ENCODE measurements around the gene LONRF3.

LONRF3 gene

DNA sequence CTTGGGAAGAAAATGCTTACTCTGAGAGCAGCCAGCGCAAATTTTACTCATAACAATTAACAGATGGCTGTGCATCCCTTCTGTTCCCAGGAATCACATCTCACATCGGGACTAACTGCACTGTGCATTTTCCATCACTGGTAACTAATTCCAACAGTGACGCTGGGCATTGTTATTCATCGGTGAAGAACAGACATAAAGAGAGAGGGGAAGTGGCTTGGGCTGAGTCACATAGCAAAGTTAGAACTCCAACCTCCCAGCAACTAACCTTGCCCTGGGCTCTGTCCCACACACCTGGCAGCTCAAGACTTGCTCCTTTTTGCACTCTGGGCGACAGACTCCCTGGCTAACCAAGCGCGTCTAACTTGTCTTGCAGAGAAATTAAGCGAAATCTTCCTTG is 6.4 kb upstream of the LONRF3 start:
- H3K27me3 ChIP-seq (ENCODE audit: control insufficient read depth, insufficient read depth, low read length) = peaks cover 27% of the 10 kb centered on the region
- H3K9me3 ChIP-seq (replicated peaks; ENCODE audit: low read length) = no peaks in the 10 kb centered on the region
- no peaks in the 10 kb centered on the region for H3K36me3 ChIP-seq (ENCODE audit: insufficient read depth, low read length)
- no peaks in the 10 kb centered on the region for H3K4me1 ChIP-seq (ENCODE audit: control insufficient read depth, insufficient read depth, low read length)
- H3K4me3 ChIP-seq (ENCODE audit: low read length) = no peak overlapping the region
- no peak overlapping the region for H3K4me2 ChIP-seq (ENCODE audit: low read length)
- no peak overlapping the region for H3K9ac ChIP-seq (ENCODE audit: low read depth, low read length)

DNA sequence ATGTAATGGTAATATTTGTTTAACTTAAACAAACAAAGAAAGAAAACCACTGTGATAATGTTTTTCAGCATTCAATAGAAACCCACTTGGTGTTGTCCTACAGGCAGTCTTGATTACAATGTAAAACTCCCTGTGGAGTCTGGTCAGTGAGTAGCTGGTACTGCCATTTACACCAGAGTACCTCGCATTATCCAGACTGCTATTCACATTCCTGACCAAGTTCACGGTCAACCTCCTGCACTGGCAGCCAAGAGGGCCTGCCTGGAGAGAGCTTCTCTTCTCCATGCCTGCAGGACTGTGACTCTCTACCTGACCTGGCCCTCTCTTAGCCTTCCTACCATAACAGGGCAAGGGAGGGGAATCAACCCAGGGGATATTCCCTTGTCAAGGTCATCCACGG is 2.9 kb upstream of the LONRF3 start:
- Histone ChIP-seq H3K4me1 (ENCODE audit: control insufficient read depth, insufficient read depth, low read length) (peaks cover 16% of the 10 kb centered on the region), H3K4me2 (ENCODE audit: low read length) (no peak overlapping the region), H3K9me3 (replicated peaks; ENCODE audit: low read length) (no peaks in the 10 kb centered on the region), H3K9ac (ENCODE audit: low read depth, low read length) (no peak overlapping the region), H3K4me3 (ENCODE audit: low read length) (no peak overlapping the region), H3K36me3 (ENCODE audit: insufficient read depth, low read length) (no peaks in the 10 kb centered on the region), H3K27me3 (ENCODE audit: control insufficient read depth, insufficient read depth, low read length) (peaks cover 41% of the 10 kb centered on the region)

DNA sequence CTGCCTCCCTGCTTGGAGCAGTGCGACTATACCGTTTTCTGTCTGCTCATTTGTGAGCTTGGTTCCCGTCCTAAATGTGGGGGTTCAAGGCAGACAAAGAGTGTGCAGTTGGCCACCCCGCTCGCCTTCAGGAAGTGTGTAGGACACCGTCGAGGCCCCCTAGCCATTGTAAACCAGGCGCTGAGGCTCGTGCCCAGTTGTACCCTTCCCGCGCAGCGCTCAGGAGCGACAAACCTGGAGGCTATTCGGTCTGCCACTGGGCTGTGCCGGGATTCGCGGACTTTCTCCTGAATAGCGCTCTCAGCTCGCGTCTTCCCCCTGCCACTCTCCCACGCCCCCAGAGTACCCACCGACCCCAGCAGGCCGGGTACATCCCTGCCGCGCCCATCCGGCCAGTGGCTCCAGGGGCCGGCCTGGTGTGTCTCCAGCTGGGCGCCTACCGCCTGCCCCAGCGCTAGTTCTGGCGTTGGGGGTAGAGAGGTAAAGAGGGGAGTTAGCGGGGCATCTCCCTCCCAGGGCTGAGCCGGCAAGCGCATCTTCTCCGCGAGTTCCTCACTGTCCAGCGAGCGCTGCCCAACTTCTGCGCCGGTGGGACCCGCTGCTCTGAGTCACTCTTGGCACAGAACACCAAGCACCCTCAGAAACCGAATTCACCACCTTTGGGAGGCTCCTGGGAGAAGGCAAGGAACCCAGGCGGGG is 880 bp upstream of the LONRF3 start:
- Histone ChIP-seq H3K9ac (ENCODE audit: low read depth, low read length) (no peak overlapping the region), H3K4me2 (ENCODE audit: low read length) (no peak overlapping the region), H3K4me3 (ENCODE audit: low read length) (no peak overlapping the region), H3K9me3 (replicated peaks; ENCODE audit: low read length) (no peaks in the 10 kb centered on the region), H3K4me1 (ENCODE audit: control insufficient read depth, insufficient read depth, low read length) (peaks cover 19% of the 10 kb centered on the region), H3K27me3 (ENCODE audit: control insufficient read depth, insufficient read depth, low read length) (peaks cover 41% of the 10 kb centered on the region), H3K36me3 (ENCODE audit: insufficient read depth, low read length) (no peaks in the 10 kb centered on the region)

DNA sequence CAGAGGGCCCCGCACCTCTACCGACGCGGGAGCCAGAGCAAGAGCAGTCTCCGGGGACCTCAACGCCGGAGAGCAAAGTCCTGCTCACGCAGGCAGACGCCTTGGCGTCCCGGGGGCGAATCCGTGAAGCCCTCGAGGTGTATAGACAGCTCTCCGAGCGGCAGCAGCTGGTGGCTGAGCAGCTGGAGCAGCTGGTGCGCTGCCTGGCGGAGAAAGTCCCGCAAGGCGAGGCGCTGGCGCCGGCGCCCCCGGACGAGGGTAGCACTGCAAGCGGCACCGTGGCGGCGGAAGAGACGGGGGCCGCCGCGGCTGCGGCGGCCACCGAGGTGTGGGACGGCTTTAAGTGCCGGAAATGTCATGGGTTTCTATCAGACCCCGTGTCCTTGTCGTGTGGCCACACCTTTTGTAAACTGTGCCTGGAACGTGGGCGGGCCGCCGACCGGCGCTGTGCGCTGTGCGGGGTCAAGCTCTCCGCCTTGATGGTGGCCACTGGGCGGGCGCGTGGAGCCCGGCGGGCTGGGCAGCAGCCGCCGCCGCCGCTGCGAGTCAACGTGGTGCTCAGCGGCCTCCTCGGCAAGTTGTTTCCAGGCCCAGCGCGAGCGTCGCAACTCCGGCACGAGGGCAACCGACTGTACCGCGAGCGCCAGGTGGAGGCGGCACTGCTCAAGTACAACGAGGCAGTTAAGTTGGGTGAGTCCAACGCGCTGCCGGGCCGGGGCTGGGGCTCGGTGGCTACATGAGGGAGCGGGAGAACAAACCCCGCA is 672 bp downstream of the LONRF3 start:
- Histone ChIP-seq H3K4me1 (ENCODE audit: control insufficient read depth, insufficient read depth, low read length) (peaks cover 19% of the 10 kb centered on the region), H3K9ac (ENCODE audit: low read depth, low read length) (no peak overlapping the region), H3K9me3 (replicated peaks; ENCODE audit: low read length) (no peaks in the 10 kb centered on the region), H3K27me3 (ENCODE audit: control insufficient read depth, insufficient read depth, low read length) (peaks cover 40% of the 10 kb centered on the region), H3K4me3 (ENCODE audit: low read length) (peak overlapping the region; percentile 61), H3K36me3 (ENCODE audit: insufficient read depth, low read length) (no peaks in the 10 kb centered on the region), H3K4me2 (ENCODE audit: low read length) (peak overlapping the region; percentile 85)

- H3K27me3 ChIP-seq (ENCODE audit: control insufficient read depth, insufficient read depth, low read length) = peaks cover 33% of the 10 kb centered on the region
- no peaks in the 10 kb centered on the region for H3K36me3 ChIP-seq (ENCODE audit: insufficient read depth, low read length)
- peaks cover 19% of the 10 kb centered on the region for H3K4me1 ChIP-seq (ENCODE audit: control insufficient read depth, insufficient read depth, low read length)
- peak overlapping the region; percentile 85 for H3K4me2 ChIP-seq (ENCODE audit: low read length)
- no peaks in the 10 kb centered on the region for H3K9me3 ChIP-seq (replicated peaks; ENCODE audit: low read length)
- H3K4me3 ChIP-seq (ENCODE audit: low read length) = peak overlapping the region; percentile 73
- peak overlapping the region; percentile 26 for H3K9ac ChIP-seq (ENCODE audit: low read depth, low read length)
Measured at GRCh38 chrX:118975831-118976598, 1.6 kb downstream of the LONRF3 start.

- H3K4me3 ChIP-seq (ENCODE audit: low read length) = peak overlapping the region; percentile 73
- H3K4me1 ChIP-seq (ENCODE audit: control insufficient read depth, insufficient read depth, low read length) = peaks cover 19% of the 10 kb centered on the region
- no peaks in the 10 kb centered on the region for H3K36me3 ChIP-seq (ENCODE audit: insufficient read depth, low read length)
- H3K4me2 ChIP-seq (ENCODE audit: low read length) = peak overlapping the region; percentile 85
- no peaks in the 10 kb centered on the region for H3K9me3 ChIP-seq (replicated peaks; ENCODE audit: low read length)
- H3K9ac ChIP-seq (ENCODE audit: low read depth, low read length) = no peak overlapping the region
- H3K27me3 ChIP-seq (ENCODE audit: control insufficient read depth, insufficient read depth, low read length) = peaks cover 26% of the 10 kb centered on the region
Measured at GRCh38 chrX:118976599-118977340, 2.4 kb downstream of the LONRF3 start.

DNA sequence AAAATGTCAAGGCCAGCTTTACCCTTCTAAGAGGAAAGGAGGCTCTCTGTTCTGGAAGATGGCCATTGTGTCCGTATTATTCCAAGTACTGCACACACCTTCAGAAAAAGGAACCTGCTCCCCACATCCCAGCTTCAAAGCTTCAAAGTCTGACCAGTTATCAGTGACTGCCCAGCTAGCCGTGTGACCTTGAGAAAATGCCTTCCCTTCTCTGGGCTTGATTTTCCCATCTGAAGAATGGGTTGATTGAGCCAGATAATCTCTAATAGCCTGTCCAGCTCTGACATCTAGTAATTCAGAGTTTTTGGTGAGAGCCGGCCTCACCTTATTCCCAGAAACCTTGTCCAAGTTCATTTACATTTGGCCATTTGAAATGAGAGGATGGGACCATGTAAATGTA is 3.0 kb downstream of the LONRF3 start:
- no peak overlapping the region for H3K4me3 ChIP-seq (ENCODE audit: low read length)
- peaks cover 19% of the 10 kb centered on the region for H3K4me1 ChIP-seq (ENCODE audit: control insufficient read depth, insufficient read depth, low read length)
- H3K27me3 ChIP-seq (ENCODE audit: control insufficient read depth, insufficient read depth, low read length) = peaks cover 23% of the 10 kb centered on the region
- no peaks in the 10 kb centered on the region for H3K9me3 ChIP-seq (replicated peaks; ENCODE audit: low read length)
- H3K9ac ChIP-seq (ENCODE audit: low read depth, low read length) = no peak overlapping the region
- H3K4me2 ChIP-seq (ENCODE audit: low read length) = no peak overlapping the region
- H3K36me3 ChIP-seq (ENCODE audit: insufficient read depth, low read length) = no peaks in the 10 kb centered on the region

DNA sequence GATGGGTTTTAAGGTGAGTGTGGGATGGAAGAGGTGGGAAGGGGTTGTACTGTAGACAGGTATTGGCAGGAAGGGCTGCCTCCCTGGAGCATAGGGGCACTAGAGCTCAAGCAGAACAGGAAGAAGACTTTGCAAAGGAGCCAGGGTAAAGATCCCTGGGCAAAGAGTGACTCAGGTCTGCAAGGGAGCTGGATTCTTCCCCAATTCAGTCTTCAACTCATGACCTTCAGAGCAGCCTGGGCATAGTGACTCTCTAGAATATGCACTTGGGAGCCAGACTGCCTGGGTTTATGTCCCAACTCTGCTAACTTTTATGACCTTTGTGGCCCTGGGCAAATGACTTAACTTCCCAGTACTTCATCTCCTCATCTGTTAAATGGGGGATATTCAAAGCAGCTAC is 4.0 kb downstream of the LONRF3 start:
- Histone ChIP-seq H3K4me3 (ENCODE audit: low read length) (no peak overlapping the region), H3K9me3 (replicated peaks; ENCODE audit: low read length) (no peaks in the 10 kb centered on the region), H3K36me3 (ENCODE audit: insufficient read depth, low read length) (no peaks in the 10 kb centered on the region)

GRCh38 chrX:118980761-118981160 is 6.3 kb downstream of the LONRF3 start:
- H3K9ac ChIP-seq (ENCODE audit: low read depth, low read length) = no peak overlapping the region
- no peaks in the 10 kb centered on the region for H3K9me3 ChIP-seq (replicated peaks; ENCODE audit: low read length)
- H3K36me3 ChIP-seq (ENCODE audit: insufficient read depth, low read length) = no peaks in the 10 kb centered on the region
- H3K4me1 ChIP-seq (ENCODE audit: control insufficient read depth, insufficient read depth, low read length) = peaks cover 9% of the 10 kb centered on the region
- H3K4me2 ChIP-seq (ENCODE audit: low read length) = no peak overlapping the region
- no peak overlapping the region for H3K4me3 ChIP-seq (ENCODE audit: low read length)
- H3K27me3 ChIP-seq (ENCODE audit: control insufficient read depth, insufficient read depth, low read length) = no peaks in the 10 kb centered on the region

More for the DNA sequence above, 4.0 kb downstream of the LONRF3 start:
- no peak overlapping the region for H3K4me2 ChIP-seq (ENCODE audit: low read length)
- H3K27me3 ChIP-seq (ENCODE audit: control insufficient read depth, insufficient read depth, low read length) = peaks cover 13% of the 10 kb centered on the region
- no peak overlapping the region for H3K9ac ChIP-seq (ENCODE audit: low read depth, low read length)
- peaks cover 19% of the 10 kb centered on the region for H3K4me1 ChIP-seq (ENCODE audit: control insufficient read depth, insufficient read depth, low read length)

GRCh38 chrX:118983513-118983912 is 9.1 kb downstream of the LONRF3 start:
- Histone ChIP-seq H3K36me3 (ENCODE audit: insufficient read depth, low read length) (no peaks in the 10 kb centered on the region), H3K4me3 (ENCODE audit: low read length) (no peak overlapping the region), H3K4me1 (ENCODE audit: control insufficient read depth, insufficient read depth, low read length) (no peaks in the 10 kb centered on the region), H3K9me3 (replicated peaks; ENCODE audit: low read length) (no peaks in the 10 kb centered on the region), H3K9ac (ENCODE audit: low read depth, low read length) (no peak overlapping the region), H3K27me3 (ENCODE audit: control insufficient read depth, insufficient read depth, low read length) (peaks cover 4% of the 10 kb centered on the region), H3K4me2 (ENCODE audit: low read length) (no peak overlapping the region)

GRCh38 chrX:118988911-118989310 is 14.5 kb downstream of the LONRF3 start:
- H3K27me3 ChIP-seq (ENCODE audit: control insufficient read depth, insufficient read depth, low read length) = peaks cover 4% of the 10 kb centered on the region
- no peak overlapping the region for H3K4me3 ChIP-seq (ENCODE audit: low read length)
- H3K9ac ChIP-seq (ENCODE audit: low read depth, low read length) = no peak overlapping the region
- no peak overlapping the region for H3K4me2 ChIP-seq (ENCODE audit: low read length)
- H3K4me1 ChIP-seq (ENCODE audit: control insufficient read depth, insufficient read depth, low read length) = no peaks in the 10 kb centered on the region
- H3K36me3 ChIP-seq (ENCODE audit: insufficient read depth, low read length) = no peaks in the 10 kb centered on the region
- H3K9me3 ChIP-seq (replicated peaks; ENCODE audit: low read length) = no peaks in the 10 kb centered on the region

Data from skeletal muscle satellite cell (primary cell).